ENCODE measurements around the gene NAT16. TPM values are rescaled to one million over a fixed set of nuclear protein-coding genes. Genes with fewer than 3 reads are reported as not detected.

NAT16 gene
- total and polyA plus RNA-seq, 2 of the 8 experiments (the other 6 are each of a cell fraction or from before 2014, with no cell fraction given), result 0.26 to 0.84 TPM

GRCh38 chr7:101151908-101152651 lies 28.0 kb downstream of the NAT16 start (continued):
- TF ChIP-seq ATF2 (IDR thresholded peaks at IDR 0.05; ENCODE audit: low read length), result no peak
- no peak for TF ChIP-seq KDM4A (IDR thresholded peaks at IDR 0.05; ENCODE audit: low read depth, low read length, severe bottlenecking)
- no peak for TF ChIP-seq CBX8 (IDR thresholded peaks at IDR 0.05; ENCODE audit: borderline replicate concordance, low read depth, low read length)
- no peak for TF ChIP-seq POLR2A (IDR thresholded peaks at IDR 0.05; ENCODE audit: control extremely low read depth in 1 of 2, low read depth in 2 of 2, low read length in 2 of 2)
- TF ChIP-seq POU5F1 (IDR thresholded peaks at IDR 0.05; ENCODE audit: low read depth, low read length), result no peak
- TF ChIP-seq CEBPB (IDR thresholded peaks at IDR 0.05; ENCODE audit: low read depth, low read length), result no peak
- TF ChIP-seq BCL11A (IDR thresholded peaks at IDR 0.05; ENCODE audit: low read depth in 2 of 2, low read length in 2 of 2), result no peak
- no peak for TF ChIP-seq CREB1 (IDR thresholded peaks at IDR 0.05)
- no peak for TF ChIP-seq USF2 (IDR thresholded peaks at IDR 0.05; ENCODE audit: low read length)
- TF ChIP-seq TAF1 (IDR thresholded peaks at IDR 0.05; ENCODE audit: low read depth, low read length), result no peak

Measured in H1 (cell line).